ENCODE data around the gene NUP160. TPM values are rescaled to one million over a fixed set of nuclear protein-coding genes. Genes with fewer than 3 reads are reported as not detected.
A peak's percentile ranks its signal among the peaks of the same experiment; 100 is the strongest.
"Not testable (repeated sequence)": the region's sequence is repeated elsewhere in the genome, so short reads cannot be mapped to it uniquely, and the experiment has no call there.

Gene NUP160
- total RNA-seq, 4 donors from 2014 or later = 5.6 to 44.6 (median 22.1) TPM

GRCh38 chr11:47765086-47765485 lies 83.1 kb downstream of the NUP160 start:
- no peak for TF ChIP-seq POLR2AphosphoS5 (IDR thresholded peaks at IDR 0.05)
- TF ChIP-seq EP300 (IDR thresholded peaks at IDR 0.05; ENCODE audit: low read depth) = no peak
- TF ChIP-seq, protein P1, sequence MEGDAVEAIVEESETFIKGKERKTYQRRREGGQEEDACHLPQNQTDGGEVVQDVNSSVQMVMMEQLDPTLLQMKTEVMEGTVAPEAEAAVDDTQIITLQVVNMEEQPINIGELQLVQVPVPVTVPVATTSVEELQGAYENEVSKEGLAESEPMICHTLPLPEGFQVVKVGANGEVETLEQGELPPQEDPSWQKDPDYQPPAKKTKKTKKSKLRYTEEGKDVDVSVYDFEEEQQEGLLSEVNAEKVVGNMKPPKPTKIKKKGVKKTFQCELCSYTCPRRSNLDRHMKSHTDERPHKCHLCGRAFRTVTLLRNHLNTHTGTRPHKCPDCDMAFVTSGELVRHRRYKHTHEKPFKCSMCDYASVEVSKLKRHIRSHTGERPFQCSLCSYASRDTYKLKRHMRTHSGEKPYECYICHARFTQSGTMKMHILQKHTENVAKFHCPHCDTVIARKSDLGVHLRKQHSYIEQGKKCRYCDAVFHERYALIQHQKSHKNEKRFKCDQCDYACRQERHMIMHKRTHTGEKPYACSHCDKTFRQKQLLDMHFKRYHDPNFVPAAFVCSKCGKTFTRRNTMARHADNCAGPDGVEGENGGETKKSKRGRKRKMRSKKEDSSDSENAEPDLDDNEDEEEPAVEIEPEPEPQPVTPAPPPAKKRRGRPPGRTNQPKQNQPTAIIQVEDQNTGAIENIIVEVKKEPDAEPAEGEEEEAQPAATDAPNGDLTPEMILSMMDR (IDR thresholded peaks at IDR 0.05) = no peak
- TF ChIP-seq POLR2A (IDR thresholded peaks at IDR 0.05) = no peak
- peaks cover 5 to 30% (median 21%) of the 10 kb centered on the region in 4 donors for H3K4me1 ChIP-seq
- in situ Hi-C loops (cut with MboI; ENCODE audit: low pct_ligation_motif_present in 1 of 4, low pct_unique_long_range_greater_than_20kb in 1 of 4, low sequenced_read_pairs in 3 of 4) (no loop called here), intact Hi-C loops (cut with DNase I; ENCODE audit: low total_unique reads) (no loop called here)
- WGBS, 2 donors (ENCODE audit: low coverage in 1 of 2) = 69 to 70% methylated on average over 2 of the region's 2 CpGs
- H3K27ac ChIP-seq = peak overlapping the region; percentile 99 to 100 (median 100)
- H3K9me3 ChIP-seq = no peaks in the 10 kb centered on the region
- H3K4me3 ChIP-seq = no peak overlapping the region
- H3K27me3 ChIP-seq = no peaks in the 10 kb centered on the region
- no peak for DNase-seq
- H3K36me3 ChIP-seq = peaks cover 0 to 37% (median 17%) of the 10 kb centered on the region in 4 donors

GRCh38 chr11:47759291-47759690 lies 88.9 kb downstream of the NUP160 start:
- in situ Hi-C loops (cut with MboI; ENCODE audit: low pct_ligation_motif_present in 1 of 4, low pct_unique_long_range_greater_than_20kb in 1 of 4, low sequenced_read_pairs in 3 of 4); H3K27ac ChIP-seq; H3K9me3 ChIP-seq; H3K4me1 ChIP-seq; H3K4me3 ChIP-seq; intact Hi-C loops (cut with DNase I; ENCODE audit: low total_unique reads); H3K27me3 ChIP-seq; DNase-seq: not testable (repeated sequence)
- 90 to 91% methylated on average over 11 of the region's 11 CpGs for WGBS, 2 donors (ENCODE audit: low coverage in 1 of 2)
- H3K36me3 ChIP-seq = peaks cover 0 to 70% (median 26%) of the 10 kb centered on the region in 4 donors

- TF ChIP-seq, protein P1 (IDR thresholded peaks at IDR 0.05) = no peak
- no peak overlapping the region for H3K4me3 ChIP-seq
- peaks cover 0 to 74% (median 36%) of the 10 kb centered on the region in 4 donors for H3K36me3 ChIP-seq
- 82 to 95% methylated on average over 4 of the region's 4 CpGs for WGBS, 2 donors (ENCODE audit: low coverage in 1 of 2)
- no peak for DNase-seq
- no peak overlapping the region for H3K27ac ChIP-seq
- intact Hi-C loops (cut with DNase I; ENCODE audit: low total_unique reads) (no loop called here), in situ Hi-C loops (cut with MboI; ENCODE audit: low pct_ligation_motif_present in 1 of 4, low pct_unique_long_range_greater_than_20kb in 1 of 4, low sequenced_read_pairs in 3 of 4) (no loop called here)
- H3K27me3 ChIP-seq = no peaks in the 10 kb centered on the region
- no peaks in the 10 kb centered on the region for H3K9me3 ChIP-seq
- H3K4me1 ChIP-seq = no peaks in the 10 kb centered on the region
Measured at GRCh38 chr11:47756208-47756607, 91.9 kb downstream of the NUP160 start.

- intact Hi-C loops (cut with DNase I; ENCODE audit: low total_unique reads) = no loop called here
- no peak for DNase-seq
- no peak overlapping the region for H3K4me3 ChIP-seq
- TF ChIP-seq, protein P1 (IDR thresholded peaks at IDR 0.05) = no peak
- no peak for TF ChIP-seq POLR2A (IDR thresholded peaks at IDR 0.05)
- no peak for TF ChIP-seq POLR2AphosphoS5 (IDR thresholded peaks at IDR 0.05)
- no peak for TF ChIP-seq EP300 (IDR thresholded peaks at IDR 0.05; ENCODE audit: low read depth)
- H3K9me3 ChIP-seq = no peaks in the 10 kb centered on the region
- H3K27ac ChIP-seq = no peak overlapping the region
- H3K4me1 ChIP-seq = no peaks in the 10 kb centered on the region
- H3K36me3 ChIP-seq = peaks cover 0 to 87% (median 48%) of the 10 kb centered on the region in 4 donors
- in situ Hi-C loops (cut with MboI; ENCODE audit: low pct_ligation_motif_present in 1 of 4, low pct_unique_long_range_greater_than_20kb in 1 of 4, low sequenced_read_pairs in 3 of 4) = no loop called here
- WGBS, 2 donors (ENCODE audit: low coverage in 1 of 2) = 79 to 82% methylated on average over 5 of the region's 5 CpGs
- H3K27me3 ChIP-seq = no peaks in the 10 kb centered on the region
Measured at GRCh38 chr11:47750725-47751124, 97.4 kb downstream of the NUP160 start.

GRCh38 chr11:47742494-47742893 lies 105.7 kb downstream of the NUP160 start:
- intact Hi-C loops (cut with DNase I; ENCODE audit: low total_unique reads); DNase-seq; H3K27ac ChIP-seq; H3K4me3 ChIP-seq; H3K27me3 ChIP-seq; H3K4me1 ChIP-seq; H3K9me3 ChIP-seq: not testable (repeated sequence)
- H3K36me3 ChIP-seq = peaks cover 0 to 80% (median 43%) of the 10 kb centered on the region in 4 donors
- in situ Hi-C loops (cut with MboI; ENCODE audit: low pct_ligation_motif_present in 1 of 4, low pct_unique_long_range_greater_than_20kb in 1 of 4, low sequenced_read_pairs in 3 of 4) = loop anchor here in 1 of 4 donors (25.0 kb wide), 1 partner anchor 455 kb away; no protein-coding TSS in a partner anchor
- WGBS, 2 donors (ENCODE audit: low coverage in 1 of 2) = 89 to 96% methylated on average over 5 to 7 of the region's 7 CpGs

GRCh38 chr11:47737817-47738216 lies 110.3 kb downstream of the NUP160 start:
- not testable (repeated sequence) for DNase-seq, H3K27ac ChIP-seq, H3K27me3 ChIP-seq, H3K4me3 ChIP-seq, H3K9me3 ChIP-seq, H3K4me1 ChIP-seq
- intact Hi-C loops (cut with DNase I; ENCODE audit: low total_unique reads) (loop anchor here (10.0 kb wide), 1 partner anchor 87 kb away; no protein-coding TSS in a partner anchor), in situ Hi-C loops (cut with MboI; ENCODE audit: low pct_ligation_motif_present in 1 of 4, low pct_unique_long_range_greater_than_20kb in 1 of 4, low sequenced_read_pairs in 3 of 4) (loop anchor here in 1 of 4 donors (25.0 kb wide), 1 partner anchor 451 kb away; no protein-coding TSS in a partner anchor)
- WGBS, 2 donors (ENCODE audit: low coverage in 1 of 2) = 80 to 92% methylated on average over 2 to 7 of the region's 7 CpGs
- peaks cover 0 to 76% (median 37%) of the 10 kb centered on the region in 4 donors for H3K36me3 ChIP-seq
